Measurements from ENCODE around the gene FAM222B. TPM values are rescaled to one million over a fixed set of nuclear protein-coding genes. Genes with fewer than 3 reads are reported as not detected.

FAM222B gene
- total and polyA plus RNA-seq, 9 of the 15 experiments (the other 6 are each of a cell fraction or from before 2014, with no cell fraction given): 4.0 to 34.6 (median 7.5) TPM

DNA sequence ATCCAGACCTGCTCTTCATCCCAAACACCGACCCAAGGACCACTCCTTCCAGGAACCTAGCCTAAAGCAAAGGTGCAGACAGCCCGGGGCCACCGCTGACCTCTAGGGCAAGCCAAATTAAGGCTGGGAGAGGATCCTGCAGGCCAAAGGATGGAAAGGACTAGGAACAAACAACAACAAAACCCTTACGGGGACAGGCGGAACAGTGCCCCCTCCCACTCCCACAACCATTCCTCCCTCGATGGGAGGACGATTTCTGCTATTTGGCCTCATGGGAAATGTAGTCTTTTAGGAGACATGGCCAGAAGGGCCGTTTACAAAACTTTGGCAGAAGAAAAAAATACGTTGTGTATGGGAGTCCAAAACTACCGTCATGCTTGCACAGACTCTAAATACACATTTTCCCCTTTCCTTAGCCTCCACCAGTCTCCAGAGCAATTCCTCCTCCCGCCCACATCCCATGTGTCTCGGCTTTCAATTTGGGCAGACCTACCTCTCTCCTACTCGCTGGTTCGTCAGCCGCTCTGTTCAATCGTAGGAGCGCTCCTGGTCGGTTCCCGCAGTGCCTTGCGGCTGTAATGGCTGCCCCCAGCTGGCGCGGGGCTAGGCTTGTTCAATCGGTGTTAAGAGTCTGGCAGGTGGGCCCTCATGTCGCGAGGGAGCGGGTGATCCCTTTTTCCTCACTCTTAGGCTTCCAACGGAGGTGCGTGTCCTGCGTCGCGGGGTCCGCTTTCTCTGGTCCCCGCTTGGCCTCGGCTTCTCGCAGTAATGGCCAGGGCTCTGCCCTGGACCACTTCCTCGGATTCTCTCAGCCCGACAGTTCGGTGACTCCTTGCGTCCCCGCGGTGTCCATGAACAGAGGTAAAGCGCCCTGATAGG is 12.1 kb upstream of the FAM222B start, which contains the start of gene ERAL1 (continued):
- TF ChIP-seq MYC (IDR thresholded peaks at IDR 0.05; ENCODE audit: low read depth, low read length) (peak; percentile 92), MYC (CRISPR knock-in tag; IDR thresholded peaks at IDR 0.05; ENCODE audit: borderline replicate concordance, low read depth) (peak; percentile 51; the same call in 1 of the 2 replicates), CEBPG (CRISPR knock-in tag; IDR thresholded peaks at IDR 0.05) (no peak), CEBPG (tag; conservative IDR thresholded peaks at IDR 0.05 in 1 of 2, IDR thresholded peaks at IDR 0.05 in 1 of 2) (no peak), ZNF121 (CRISPR knock-in tag; conservative IDR thresholded peaks at IDR 0.05) (no peak), FOSL1 (tag; conservative IDR thresholded peaks at IDR 0.05) (peak; percentile 60), ZNF347 (CRISPR knock-in tag; IDR thresholded peaks at IDR 0.05; ENCODE audit: low read depth) (no peak), SAFB (IDR thresholded peaks at IDR 0.05; ENCODE audit: borderline replicate concordance, low read depth, low read length) (no peak), DPF2 (IDR thresholded peaks at IDR 0.05) (peak; percentile 67), ZNF3 (CRISPR knock-in tag; IDR thresholded peaks at IDR 0.05) (no peak), SIX5 (IDR thresholded peaks at IDR 0.05; ENCODE audit: borderline replicate concordance in 1 of 2, insufficient read depth in 1 of 2, low read depth in 1 of 2, low read length in 2 of 2) (peak; percentile 60 to 76), HCFC1 (IDR thresholded peaks at IDR 0.05; ENCODE audit: low read depth, low read length) (peak; percentile 82), FOXK1 (CRISPR knock-in tag; IDR thresholded peaks at IDR 0.05; ENCODE audit: borderline replicate concordance) (no peak; the same call in 1 of the 2 replicates), LCOR (CRISPR knock-in tag; IDR thresholded peaks at IDR 0.05) (peak; percentile 96), ERF (CRISPR knock-in tag; IDR thresholded peaks at IDR 0.05) (0 out of 2 replicates have a peak, but pooled peaks have one; percentile 36), TAF9B (IDR thresholded peaks at IDR 0.05; ENCODE audit: partially characterized antibody) (peak; percentile 94), NFYB (IDR thresholded peaks at IDR 0.05; ENCODE audit: extremely low read depth, insufficient read length) (peak; percentile 64), MCM3 (IDR thresholded peaks at IDR 0.05) (no peak)
- TF ChIP-seq, protein P1, sequence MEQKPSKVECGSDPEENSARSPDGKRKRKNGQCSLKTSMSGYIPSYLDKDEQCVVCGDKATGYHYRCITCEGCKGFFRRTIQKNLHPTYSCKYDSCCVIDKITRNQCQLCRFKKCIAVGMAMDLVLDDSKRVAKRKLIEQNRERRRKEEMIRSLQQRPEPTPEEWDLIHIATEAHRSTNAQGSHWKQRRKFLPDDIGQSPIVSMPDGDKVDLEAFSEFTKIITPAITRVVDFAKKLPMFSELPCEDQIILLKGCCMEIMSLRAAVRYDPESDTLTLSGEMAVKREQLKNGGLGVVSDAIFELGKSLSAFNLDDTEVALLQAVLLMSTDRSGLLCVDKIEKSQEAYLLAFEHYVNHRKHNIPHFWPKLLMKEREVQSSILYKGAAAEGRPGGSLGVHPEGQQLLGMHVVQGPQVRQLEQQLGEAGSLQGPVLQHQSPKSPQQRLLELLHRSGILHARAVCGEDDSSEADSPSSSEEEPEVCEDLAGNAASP (IDR thresholded peaks at IDR 0.05): no peak
- TF ChIP-seq, protein P2, sequence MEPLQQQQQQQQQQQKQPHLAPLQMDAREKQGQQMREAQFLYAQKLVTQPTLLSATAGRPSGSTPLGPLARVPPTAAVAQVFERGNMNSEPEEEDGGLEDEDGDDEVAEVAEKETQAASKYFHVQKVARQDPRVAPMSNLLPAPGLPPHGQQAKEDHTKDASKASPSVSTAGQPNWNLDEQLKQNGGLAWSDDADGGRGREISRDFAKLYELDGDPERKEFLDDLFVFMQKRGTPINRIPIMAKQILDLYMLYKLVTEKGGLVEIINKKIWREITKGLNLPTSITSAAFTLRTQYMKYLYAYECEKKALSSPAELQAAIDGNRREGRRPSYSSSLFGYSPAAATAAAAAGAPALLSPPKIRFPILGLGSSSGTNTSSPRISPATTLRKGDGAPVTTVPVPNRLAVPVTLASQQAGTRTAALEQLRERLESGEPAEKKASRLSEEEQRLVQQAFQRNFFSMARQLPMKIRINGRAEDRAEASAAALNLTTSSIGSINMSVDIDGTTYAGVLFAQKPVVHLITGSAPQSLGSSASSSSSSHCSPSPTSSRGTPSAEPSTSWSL (CRISPR knock-in tag; IDR thresholded peaks at IDR 0.05; ENCODE audit: borderline replicate concordance): no peak
- TF ChIP-seq, protein P3, sequence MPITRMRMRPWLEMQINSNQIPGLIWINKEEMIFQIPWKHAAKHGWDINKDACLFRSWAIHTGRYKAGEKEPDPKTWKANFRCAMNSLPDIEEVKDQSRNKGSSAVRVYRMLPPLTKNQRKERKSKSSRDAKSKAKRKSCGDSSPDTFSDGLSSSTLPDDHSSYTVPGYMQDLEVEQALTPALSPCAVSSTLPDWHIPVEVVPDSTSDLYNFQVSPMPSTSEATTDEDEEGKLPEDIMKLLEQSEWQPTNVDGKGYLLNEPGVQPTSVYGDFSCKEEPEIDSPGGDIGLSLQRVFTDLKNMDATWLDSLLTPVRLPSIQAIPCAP (CRISPR knock-in tag; IDR thresholded peaks at IDR 0.05; ENCODE audit: borderline replicate concordance): no peak
- TF ChIP-seq, protein P4, sequence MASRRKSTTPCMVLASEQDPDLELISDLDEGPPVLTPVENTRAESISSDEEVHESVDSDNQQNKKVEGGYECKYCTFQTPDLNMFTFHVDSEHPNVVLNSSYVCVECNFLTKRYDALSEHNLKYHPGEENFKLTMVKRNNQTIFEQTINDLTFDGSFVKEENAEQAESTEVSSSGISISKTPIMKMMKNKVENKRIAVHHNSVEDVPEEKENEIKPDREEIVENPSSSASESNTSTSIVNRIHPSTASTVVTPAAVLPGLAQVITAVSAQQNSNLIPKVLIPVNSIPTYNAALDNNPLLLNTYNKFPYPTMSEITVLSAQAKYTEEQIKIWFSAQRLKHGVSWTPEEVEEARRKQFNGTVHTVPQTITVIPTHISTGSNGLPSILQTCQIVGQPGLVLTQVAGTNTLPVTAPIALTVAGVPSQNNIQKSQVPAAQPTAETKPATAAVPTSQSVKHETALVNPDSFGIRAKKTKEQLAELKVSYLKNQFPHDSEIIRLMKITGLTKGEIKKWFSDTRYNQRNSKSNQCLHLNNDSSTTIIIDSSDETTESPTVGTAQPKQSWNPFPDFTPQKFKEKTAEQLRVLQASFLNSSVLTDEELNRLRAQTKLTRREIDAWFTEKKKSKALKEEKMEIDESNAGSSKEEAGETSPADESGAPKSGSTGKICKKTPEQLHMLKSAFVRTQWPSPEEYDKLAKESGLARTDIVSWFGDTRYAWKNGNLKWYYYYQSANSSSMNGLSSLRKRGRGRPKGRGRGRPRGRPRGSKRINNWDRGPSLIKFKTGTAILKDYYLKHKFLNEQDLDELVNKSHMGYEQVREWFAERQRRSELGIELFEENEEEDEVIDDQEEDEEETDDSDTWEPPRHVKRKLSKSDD (conservative IDR thresholded peaks at IDR 0.05; ENCODE audit: low read length): no peak

Measured in K562 (cell line).